HepG2 (cell line): ENCODE results near the gene HCRT. TPM values are rescaled to one million over a fixed set of nuclear protein-coding genes. Genes with fewer than 3 reads are reported as not detected.
A peak's percentile ranks its signal among the peaks of the same experiment; 100 is the strongest.

ENCODE experiments used
- ADNP ChIP-seq: sonication (generic); formaldehyde crosslinking; IDR thresholded peaks from 2 replicates; pipeline ENCODE4 v1.4.0; 2020; ENCODE audit warnings: missing genetic modification reagents
- ATAD3A ChIP-seq: sonication (generic); formaldehyde crosslinking; IDR thresholded peaks from 2 replicates; pipeline ENCODE4 v1.4.0; 2020; ENCODE audit warnings: missing genetic modification reagents
- HOXA3 ChIP-seq: sonication (generic); formaldehyde crosslinking; IDR thresholded peaks from 2 replicates; pipeline ENCODE4 v1.5.0; 2020; ENCODE audit warnings: missing genetic modification reagents
- HOXD1 ChIP-seq: sonication (generic); formaldehyde crosslinking; IDR thresholded peaks from 2 replicates; pipeline ENCODE4 v1.5.0; 2020; ENCODE audit warnings: missing genetic modification reagents
- MIER2 ChIP-seq: IDR thresholded peaks from 2 replicates; pipeline ENCODE4 v1.6.1; 2016; ENCODE audit warnings: missing biosample characterization, missing genetic modification reagents
- SMAD1 ChIP-seq: sonication (generic); formaldehyde crosslinking; IDR thresholded peaks from 2 replicates; pipeline ENCODE4 v1.4.0; 2020; ENCODE audit warnings: missing genetic modification reagents, low read depth, mild to moderate bottlenecking, borderline replicate concordance
- ZNF569 ChIP-seq: sonication (generic); formaldehyde crosslinking; IDR thresholded peaks from 2 replicates; pipeline ENCODE4 v1.5.0; 2020; ENCODE audit warnings: mild to moderate bottlenecking, missing genetic modification reagents, moderate library complexity, borderline replicate concordance
- ZNF577 ChIP-seq: sonication (generic); formaldehyde crosslinking; IDR thresholded peaks from 2 replicates; pipeline ENCODE4 v1.4.0; 2020; ENCODE audit warnings: mild to moderate bottlenecking, low read depth, missing genetic modification reagents, borderline replicate concordance
- ZNF891 ChIP-seq: sonication (generic); formaldehyde crosslinking; IDR thresholded peaks from 2 replicates; pipeline ENCODE4 v1.5.0; 2020; ENCODE audit warnings: mild to moderate bottlenecking, missing genetic modification reagents
- polyA plus RNA-seq, 8 experiments: library from polyadenylated mRNA; depleted of rRNA in 3 of 8; stranded (reverse) in 7 of 8; unstranded in 1 of 8; fragments of >200 nt; fragmentation: Illumina TruSeq in 4 of 8; extraction: Trizol in 4 of 8; gene quantifications; 2 replicates each; pipeline versions ENCODE4 v1.2.1 to v1.2.3, GENCODE V29; 2011 to 2016; ENCODE audit warnings: low read depth in 4 of 8, missing spikeins in 1 of 8, mixed read lengths in 1 of 8; ENCODE audit not compliant: insufficient read depth in 1 of 8
- total RNA-seq, 5 experiments: library from RNA; depleted of rRNA; stranded (reverse); fragments of >200 nt; fragmentation: Illumina TruSeq; extraction: Trizol; gene quantifications; 2 replicates each; pipeline ENCODE4 v1.2.3, GENCODE V29; 2016; ENCODE audit warnings: low read depth in 1 of 5
- TF ChIP-seq, protein P1 (sequence below): sonication (generic); formaldehyde crosslinking; IDR thresholded peaks from 2 replicates; pipeline ENCODE4 v1.4.0; 2020; ENCODE audit warnings: missing genetic modification reagents
- TF ChIP-seq, protein P2 (sequence below), 2 experiments: sonication (generic) in 1 of 2; formaldehyde crosslinking in 1 of 2; IDR thresholded peaks; 2 replicates each; pipeline versions ENCODE4 v1.6.1 to v1.9.0; 2014 to 2022; ENCODE audit warnings: antibody characterized with exemption in 1 of 2, borderline replicate concordance in 1 of 2, inconsistent platforms in 1 of 2, low read depth in 1 of 2, missing genetic modification reagents in 1 of 2
- TF ChIP-seq, protein P3 (sequence below): sonication (generic); formaldehyde crosslinking; IDR thresholded peaks from 2 replicates; pipeline ENCODE4 v1.8.0; 2023; ENCODE audit warnings: mild to moderate bottlenecking, missing genetic modification reagents
- TF ChIP-seq, protein P4 (sequence below): IDR thresholded peaks from 2 replicates; pipeline ENCODE4 v1.6.1; 2012; ENCODE audit warnings: inconsistent platforms
- TF ChIP-seq, protein P5 (sequence below): IDR thresholded peaks from 2 replicates; pipeline ENCODE4 v1.6.1; 2016; ENCODE audit warnings: mild to moderate bottlenecking, missing biosample characterization, missing genetic modification reagents
- TF ChIP-seq, protein P6 (sequence below): sonication (generic); formaldehyde crosslinking; IDR thresholded peaks from 2 replicates; pipeline ENCODE4 v1.5.0; 2020; ENCODE audit warnings: missing genetic modification reagents, mild to moderate bottlenecking, borderline replicate concordance
- TF ChIP-seq, protein P7 (sequence below): sonication (generic); IDR thresholded peaks from 2 replicates; pipeline ENCODE4 v1.6.1; 2016; ENCODE audit warnings: low read depth, borderline replicate concordance

The HCRT gene
- total and polyA plus RNA-seq, 2 of the 13 experiments (the other 11 are each of a cell fraction or from before 2014, with no cell fraction given): not detected

DNA sequence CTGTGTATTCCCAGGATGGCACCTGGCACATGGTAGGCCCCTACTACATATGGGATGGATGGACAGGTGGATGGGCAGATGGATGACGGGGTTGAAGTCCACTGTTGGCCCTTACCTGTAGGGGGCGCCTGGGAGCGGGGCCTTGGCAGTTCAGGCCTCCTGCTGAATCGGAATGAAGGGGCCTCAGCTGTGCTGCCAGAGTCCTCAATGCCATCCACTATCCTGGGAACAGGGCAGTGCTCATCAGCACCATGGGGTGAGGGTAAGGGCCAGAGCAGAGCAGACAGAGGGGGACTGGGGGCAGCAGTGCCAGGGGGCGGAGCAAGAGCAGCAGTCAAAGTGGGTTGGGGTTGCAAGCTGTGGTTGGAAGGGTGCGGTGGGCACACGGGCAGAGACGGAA is 22.1 kb downstream of the HCRT start (continued):
- TF ChIP-seq, protein P1, sequence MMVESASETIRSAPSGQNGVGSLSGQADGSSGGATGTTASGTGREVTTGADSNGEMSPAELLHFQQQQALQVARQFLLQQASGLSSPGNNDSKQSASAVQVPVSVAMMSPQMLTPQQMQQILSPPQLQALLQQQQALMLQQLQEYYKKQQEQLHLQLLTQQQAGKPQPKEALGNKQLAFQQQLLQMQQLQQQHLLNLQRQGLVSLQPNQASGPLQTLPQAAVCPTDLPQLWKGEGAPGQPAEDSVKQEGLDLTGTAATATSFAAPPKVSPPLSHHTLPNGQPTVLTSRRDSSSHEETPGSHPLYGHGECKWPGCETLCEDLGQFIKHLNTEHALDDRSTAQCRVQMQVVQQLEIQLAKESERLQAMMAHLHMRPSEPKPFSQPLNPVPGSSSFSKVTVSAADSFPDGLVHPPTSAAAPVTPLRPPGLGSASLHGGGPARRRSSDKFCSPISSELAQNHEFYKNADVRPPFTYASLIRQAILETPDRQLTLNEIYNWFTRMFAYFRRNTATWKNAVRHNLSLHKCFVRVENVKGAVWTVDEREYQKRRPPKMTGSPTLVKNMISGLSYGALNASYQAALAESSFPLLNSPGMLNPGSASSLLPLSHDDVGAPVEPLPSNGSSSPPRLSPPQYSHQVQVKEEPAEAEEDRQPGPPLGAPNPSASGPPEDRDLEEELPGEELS: no peak
- TF ChIP-seq, protein P2, sequence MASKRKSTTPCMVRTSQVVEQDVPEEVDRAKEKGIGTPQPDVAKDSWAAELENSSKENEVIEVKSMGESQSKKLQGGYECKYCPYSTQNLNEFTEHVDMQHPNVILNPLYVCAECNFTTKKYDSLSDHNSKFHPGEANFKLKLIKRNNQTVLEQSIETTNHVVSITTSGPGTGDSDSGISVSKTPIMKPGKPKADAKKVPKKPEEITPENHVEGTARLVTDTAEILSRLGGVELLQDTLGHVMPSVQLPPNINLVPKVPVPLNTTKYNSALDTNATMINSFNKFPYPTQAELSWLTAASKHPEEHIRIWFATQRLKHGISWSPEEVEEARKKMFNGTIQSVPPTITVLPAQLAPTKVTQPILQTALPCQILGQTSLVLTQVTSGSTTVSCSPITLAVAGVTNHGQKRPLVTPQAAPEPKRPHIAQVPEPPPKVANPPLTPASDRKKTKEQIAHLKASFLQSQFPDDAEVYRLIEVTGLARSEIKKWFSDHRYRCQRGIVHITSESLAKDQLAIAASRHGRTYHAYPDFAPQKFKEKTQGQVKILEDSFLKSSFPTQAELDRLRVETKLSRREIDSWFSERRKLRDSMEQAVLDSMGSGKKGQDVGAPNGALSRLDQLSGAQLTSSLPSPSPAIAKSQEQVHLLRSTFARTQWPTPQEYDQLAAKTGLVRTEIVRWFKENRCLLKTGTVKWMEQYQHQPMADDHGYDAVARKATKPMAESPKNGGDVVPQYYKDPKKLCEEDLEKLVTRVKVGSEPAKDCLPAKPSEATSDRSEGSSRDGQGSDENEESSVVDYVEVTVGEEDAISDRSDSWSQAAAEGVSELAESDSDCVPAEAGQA (IDR thresholded peaks at IDR 0.05; ENCODE audit: low read depth): no peak
- TF ChIP-seq, protein P2 (CRISPR knock-in tag; IDR thresholded peaks at IDR 0.05; ENCODE audit: borderline replicate concordance): no peak
- TF ChIP-seq ADNP (CRISPR knock-in tag) (0 out of 2 replicates have a peak, but pooled peaks have one; percentile 25), ZNF569 (CRISPR knock-in tag) (no peak), ATAD3A (CRISPR knock-in tag) (no peak), MIER2 (CRISPR knock-in tag) (0 out of 2 replicates have a peak, but pooled peaks have one; percentile 64), HOXA3 (no peak), ZNF577 (CRISPR knock-in tag) (no peak), ZNF891 (CRISPR knock-in tag) (no peak), HOXD1 (no peak), SMAD1 (CRISPR knock-in tag) (no peak)
- TF ChIP-seq, protein P3, sequence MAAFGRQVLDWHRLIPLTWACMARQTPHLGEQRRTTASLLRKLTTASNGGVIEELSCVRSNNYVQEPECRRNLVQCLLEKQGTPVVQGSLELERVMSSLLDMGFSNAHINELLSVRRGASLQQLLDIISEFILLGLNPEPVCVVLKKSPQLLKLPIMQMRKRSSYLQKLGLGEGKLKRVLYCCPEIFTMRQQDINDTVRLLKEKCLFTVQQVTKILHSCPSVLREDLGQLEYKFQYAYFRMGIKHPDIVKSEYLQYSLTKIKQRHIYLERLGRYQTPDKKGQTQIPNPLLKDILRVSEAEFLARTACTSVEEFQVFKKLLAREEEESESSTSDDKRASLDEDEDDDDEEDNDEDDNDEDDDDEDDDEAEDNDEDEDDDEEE (CRISPR knock-in tag): 0 out of 2 replicates have a peak, but pooled peaks have one; percentile 16
- TF ChIP-seq, protein P4, sequence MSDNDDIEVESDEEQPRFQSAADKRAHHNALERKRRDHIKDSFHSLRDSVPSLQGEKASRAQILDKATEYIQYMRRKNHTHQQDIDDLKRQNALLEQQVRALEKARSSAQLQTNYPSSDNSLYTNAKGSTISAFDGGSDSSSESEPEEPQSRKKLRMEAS: peak; percentile 26; the same call in 1 of the 2 replicates
- TF ChIP-seq, protein P5, sequence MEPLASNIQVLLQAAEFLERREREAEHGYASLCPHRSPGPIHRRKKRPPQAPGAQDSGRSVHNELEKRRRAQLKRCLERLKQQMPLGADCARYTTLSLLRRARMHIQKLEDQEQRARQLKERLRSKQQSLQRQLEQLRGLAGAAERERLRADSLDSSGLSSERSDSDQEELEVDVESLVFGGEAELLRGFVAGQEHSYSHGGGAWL (CRISPR knock-in tag): no peak
- TF ChIP-seq, protein P6, sequence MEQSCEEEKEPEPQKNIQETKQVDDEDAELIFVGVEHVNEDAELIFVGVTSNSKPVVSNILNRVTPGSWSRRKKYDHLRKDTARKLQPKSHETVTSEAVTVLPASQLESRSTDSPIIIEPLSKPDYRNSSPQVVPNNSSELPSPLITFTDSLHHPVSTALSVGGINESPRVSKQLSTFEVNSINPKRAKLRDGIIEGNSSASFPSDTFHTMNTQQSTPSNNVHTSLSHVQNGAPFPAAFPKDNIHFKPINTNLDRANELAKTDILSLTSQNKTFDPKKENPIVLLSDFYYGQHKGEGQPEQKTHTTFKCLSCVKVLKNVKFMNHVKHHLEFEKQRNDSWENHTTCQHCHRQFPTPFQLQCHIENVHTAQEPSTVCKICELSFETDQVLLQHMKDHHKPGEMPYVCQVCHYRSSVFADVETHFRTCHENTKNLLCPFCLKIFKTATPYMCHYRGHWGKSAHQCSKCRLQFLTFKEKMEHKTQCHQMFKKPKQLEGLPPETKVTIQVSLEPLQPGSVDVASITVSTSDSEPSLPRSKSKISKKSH (CRISPR knock-in tag): peak; percentile 60; the same call in 1 of the 2 replicates
- TF ChIP-seq, protein P7, sequence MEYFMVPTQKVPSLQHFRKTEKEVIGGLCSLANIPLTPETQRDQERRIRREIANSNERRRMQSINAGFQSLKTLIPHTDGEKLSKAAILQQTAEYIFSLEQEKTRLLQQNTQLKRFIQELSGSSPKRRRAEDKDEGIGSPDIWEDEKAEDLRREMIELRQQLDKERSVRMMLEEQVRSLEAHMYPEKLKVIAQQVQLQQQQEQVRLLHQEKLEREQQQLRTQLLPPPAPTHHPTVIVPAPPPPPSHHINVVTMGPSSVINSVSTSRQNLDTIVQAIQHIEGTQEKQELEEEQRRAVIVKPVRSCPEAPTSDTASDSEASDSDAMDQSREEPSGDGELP: no peak; the same call in 1 of the 2 replicates
